Renal cortex interstitium (tissue), 15 donors: ENCODE results near the gene STARD3. TPM values are rescaled to one million over a fixed set of nuclear protein-coding genes. Genes with fewer than 3 reads are reported as not detected.
A peak's percentile ranks its signal among the peaks of the same experiment; 100 is the strongest.
"Not testable (repeated sequence)": the region's sequence is repeated elsewhere in the genome, so short reads cannot be mapped to it uniquely, and the experiment has no call there.

Source experiments
- DNase-seq, 11 donors: peaks; one replicate each; pipeline ENCODE4 v3.0.0-alpha.2; 2013; ENCODE audit warnings: low read depth in 9 of 11, low spot score in 4 of 11; ENCODE audit errors: extremely low read depth in 1 of 11
- long read RNA-seq, 16 experiments: transcript quantifications; one replicate each; lab custom pipeline, GENCODE V29; 2026
- polyA plus RNA-seq, 3 donors: library from polyadenylated mRNA; unstranded; fragments of 120-200 nt; gene quantifications; one replicate each; pipeline ENCODE4 v1.2.1, GENCODE V29; 2013; ENCODE audit not compliant: insufficient read length in 3 of 3

STARD3 gene
- 10 to 100 TPM; 47.2 to 52.1 (median 51.6) TPM for polyA plus RNA-seq
- long read RNA-seq, donor 1, partial matches to known transcripts, result 0 of 2 reads
- long read RNA-seq, donor 1, other reads (novel, unspliced or antisense), result 0 of 2 reads
- long read RNA-seq, donor 2, partial matches to known transcripts, result 15 of 17 reads
- long read RNA-seq, donor 2, other reads (novel, unspliced or antisense), result 0 of 17 reads
- long read RNA-seq, donor 3, transcript STARD3-201 (15 exons, 2,132 nt), result major isoform, 11 of 11 reads
- long read RNA-seq, donor 3, partial matches to known transcripts, result 0 of 11 reads
- long read RNA-seq, donor 3, other reads (novel, unspliced or antisense), result 0 of 11 reads
- long read RNA-seq, donor 4, transcript STARD3-201 (15 exons, 2,132 nt), result major isoform, 12 of 33 reads
- long read RNA-seq, donor 4, partial matches to known transcripts, result 21 of 33 reads
- long read RNA-seq, donor 4, other reads (novel, unspliced or antisense), result 0 of 33 reads
- long read RNA-seq, donor 5, result 0 reads
- long read RNA-seq, donor 6, transcript STARD3-201 (15 exons, 2,132 nt), result major isoform, 5 of 29 reads
- long read RNA-seq, donor 6, partial matches to known transcripts, result 24 of 29 reads
- long read RNA-seq, donor 6, other reads (novel, unspliced or antisense), result 0 of 29 reads
- long read RNA-seq, donor 7, transcript STARD3-201 (15 exons, 2,132 nt), result major isoform, 5 of 5 reads
- long read RNA-seq, donor 7, partial matches to known transcripts, result 0 of 5 reads
- long read RNA-seq, donor 7, other reads (novel, unspliced or antisense), result 0 of 5 reads
- long read RNA-seq, donor 8, result 0 reads
- long read RNA-seq, donor 9, partial matches to known transcripts, result 0 of 4 reads
- long read RNA-seq, donor 9, other reads (novel, unspliced or antisense), result 0 of 4 reads
- long read RNA-seq, donor 10, partial matches to known transcripts, result 0 of 4 reads
- long read RNA-seq, donor 10, other reads (novel, unspliced or antisense), result 0 of 4 reads
- long read RNA-seq, donor 11, transcript STARD3-201 (15 exons, 2,132 nt), result major isoform, 6 of 30 reads
- long read RNA-seq, donor 11, partial matches to known transcripts, result 23 of 30 reads
- long read RNA-seq, donor 11, other reads (novel, unspliced or antisense), result 0 of 30 reads
- long read RNA-seq, donor 12, partial matches to known transcripts, result 0 of 1 reads
- long read RNA-seq, donor 12, other reads (novel, unspliced or antisense), result 0 of 1 reads
- long read RNA-seq, donor 13, result 0 reads
- long read RNA-seq, donor 14, transcript STARD3-201 (15 exons, 2,132 nt), result major isoform, 5 of 11 reads
- long read RNA-seq, donor 14, partial matches to known transcripts, result 5 of 11 reads
- long read RNA-seq, donor 14, other reads (novel, unspliced or antisense), result 0 of 11 reads
- long read RNA-seq, donor 15, transcript STARD3-201 (15 exons, 2,132 nt), result major isoform, 5 of 5 reads
- long read RNA-seq, donor 15, partial matches to known transcripts, result 0 of 5 reads
- long read RNA-seq, donor 15, other reads (novel, unspliced or antisense), result 0 of 5 reads
- long read RNA-seq, donor 16, transcript STARD3-201 (15 exons, 2,132 nt), result major isoform, 21 of 42 reads
- long read RNA-seq, donor 16, partial matches to known transcripts, result 19 of 42 reads
- long read RNA-seq, donor 16, other reads (novel, unspliced or antisense), result 0 of 42 reads

GRCh38 chr17:39636927-39637736, at the start of gene STARD3:
STARD3 (plus strand) TSS chr17:39637144; CDS start chr17:39653532, 16,388 bp downstream.
- peak in 10 of 11 donors; percentile 69 to 88 (median 84) for DNase-seq

- DNase-seq, result not testable (repeated sequence)
Observed at GRCh38 chr17:39590180-39590579, 46.8 kb upstream of the STARD3 start.

GRCh38 chr17:39591958-39592954, 44.7 kb upstream of the STARD3 start:
- peak; percentile 63 to 86 (median 77) for DNase-seq

GRCh38 chr17:39593371-39593770, 43.6 kb upstream of the STARD3 start:
- DNase-seq, result no peak

- no peak for DNase-seq
Observed at GRCh38 chr17:39595294-39595693, 41.6 kb upstream of the STARD3 start.

- DNase-seq, result no peak
Observed at GRCh38 chr17:39595928-39596510, 40.9 kb upstream of the STARD3 start.

GRCh38 chr17:39596543-39597267, 40.2 kb upstream of the STARD3 start:
- no peak for DNase-seq

- no peak for DNase-seq
Observed at GRCh38 chr17:39597372-39598046, 39.4 kb upstream of the STARD3 start.

- DNase-seq, result no peak
Observed at GRCh38 chr17:39598047-39598481, 38.9 kb upstream of the STARD3 start.

- DNase-seq, result no peak
Observed at GRCh38 chr17:39598630-39599003, 38.3 kb upstream of the STARD3 start.

- DNase-seq, result no peak
Observed at GRCh38 chr17:39599004-39599664, 37.8 kb upstream of the STARD3 start.

- DNase-seq, result no peak
Observed at GRCh38 chr17:39599665-39600231, 37.2 kb upstream of the STARD3 start.

GRCh38 chr17:39600288-39600996, 36.5 kb upstream of the STARD3 start:
- no peak for DNase-seq
